NCI-H2171 treated with DMSO at 0.1 percent for 48 hours (cell line): ENCODE data around the gene KDELR1.

Experiments
- DNase-seq: peaks from one replicate; lab custom pipeline; 2025; lab: John Stamatoyannopoulos, UW

Gene KDELR1

GRCh38 chr19:48391100-48392005 is at the start of gene KDELR1:
Gene KDELR1, minus strand, starts transcription at chr19:48391551. Its CDS starts 193 bp downstream, at chr19:48391358.
- peak; percentile 75 for DNase-seq

GRCh38 chr19:48436586-48436985 is 45.2 kb upstream of the KDELR1 start:
- no peak for DNase-seq

- DNase-seq: no peak
Measured at GRCh38 chr19:48433337-48433736, 42.0 kb upstream of the KDELR1 start.

- DNase-seq: no peak
Measured at GRCh38 chr19:48428670-48429069, 37.3 kb upstream of the KDELR1 start.

GRCh38 chr19:48424694-48425219 is 33.4 kb upstream of the KDELR1 start:
- DNase-seq: no peak

GRCh38 chr19:48421548-48421947 is 30.2 kb upstream of the KDELR1 start:
- DNase-seq: peak; percentile 71

- DNase-seq: peak; percentile 47
Measured at GRCh38 chr19:48419158-48419920, 28.0 kb upstream of the KDELR1 start.

- no peak for DNase-seq
Measured at GRCh38 chr19:48418317-48419064, 27.1 kb upstream of the KDELR1 start.

- peak; percentile 35 for DNase-seq
Measured at GRCh38 chr19:48417421-48417820, 26.1 kb upstream of the KDELR1 start.

- no peak for DNase-seq
Measured at GRCh38 chr19:48415806-48416221, 24.5 kb upstream of the KDELR1 start.

- DNase-seq: no peak
Measured at GRCh38 chr19:48415395-48415794, 24.0 kb upstream of the KDELR1 start.

- DNase-seq: no peak
Measured at GRCh38 chr19:48413879-48414587, 22.7 kb upstream of the KDELR1 start.

GRCh38 chr19:48405850-48406249 is 14.5 kb upstream of the KDELR1 start:
- no peak for DNase-seq

- DNase-seq: no peak
Measured at GRCh38 chr19:48405010-48405659, 13.8 kb upstream of the KDELR1 start.

- peak; percentile 75 for DNase-seq
Measured at GRCh38 chr19:48403606-48404005, 12.3 kb upstream of the KDELR1 start.

- DNase-seq: no peak
Measured at GRCh38 chr19:48401287-48401686, 9.9 kb upstream of the KDELR1 start.

GRCh38 chr19:48400018-48400742 is 8.8 kb upstream of the KDELR1 start:
- peak; percentile 29 for DNase-seq

GRCh38 chr19:48398375-48399235 is 7.3 kb upstream of the KDELR1 start:
- peak; percentile 76 for DNase-seq

GRCh38 chr19:48398102-48398374 is 6.7 kb upstream of the KDELR1 start:
- no peak for DNase-seq
